Brain microvascular endothelial cell (primary cell): ENCODE measurements around the gene FMO4.
A peak's percentile ranks its signal among the peaks of the same experiment; 100 is the strongest.
"Not testable (repeated sequence)": the region's sequence is repeated elsewhere in the genome, so short reads cannot be mapped to it uniquely, and the experiment has no call there.

ENCODE experiments used
- DNase-seq: peaks from one replicate; pipeline ENCODE4 v3.0.0-alpha.2; 2020
- H3K27ac ChIP-seq: fragments of 250-450 bp; sonication (Bioruptor Pico); 2 replicates; pipeline ENCODE4 v1.5.1; 2020; ENCODE audit warnings: mild to moderate bottlenecking, moderate library complexity
- H3K27me3 ChIP-seq: fragments of 250-450 bp; sonication (Bioruptor Pico); replicated peaks from 2 replicates; pipeline ENCODE4 v1.5.1; 2020; ENCODE audit warnings: mild to moderate bottlenecking
- H3K36me3 ChIP-seq: fragments of 250-450 bp; sonication (Bioruptor Pico); replicated peaks from 2 replicates; pipeline ENCODE4 v1.5.1; 2020; ENCODE audit warnings: mild to moderate bottlenecking
- H3K4me3 ChIP-seq: 2 replicates; pipeline ENCODE4 v1.5.1; 2011; ENCODE audit warnings: low read depth, mild to moderate bottlenecking, control low read depth, low read length, moderate library complexity
- CTCF ChIP-seq: IDR thresholded peaks from 2 replicates; pipeline ENCODE4 v1.5.1; 2011; ENCODE audit warnings: low read depth, mild to moderate bottlenecking, moderate library complexity, low read length, control low read depth, inconsistent platforms; ENCODE audit errors: missing control alignments
- in situ Hi-C: cut with HindIII; loops from 2 replicates; pipeline ENCODE4 v1.10.0; 2017; ENCODE audit warnings: low sequenced_read_pairs, low pct_ligation_motif_present

The FMO4 gene

GRCh38 chr1:171384496-171384895, 70.5 kb downstream of the FMO4 start:
- no peak for DNase-seq
- no peak for TF ChIP-seq CTCF
- no peak overlapping the region for H3K4me3 ChIP-seq
- H3K36me3 ChIP-seq, result no peaks in the 10 kb centered on the region
- no peaks in the 10 kb centered on the region for H3K27me3 ChIP-seq
- no peak overlapping the region for H3K27ac ChIP-seq
- in situ Hi-C loops, result no loop called here

- DNase-seq, result peak; percentile 27
- H3K27me3 ChIP-seq, result no peaks in the 10 kb centered on the region
- no peak for TF ChIP-seq CTCF
- in situ Hi-C loops, result no loop called here
- no peak overlapping the region for H3K27ac ChIP-seq
- no peaks in the 10 kb centered on the region for H3K36me3 ChIP-seq
- no peak overlapping the region for H3K4me3 ChIP-seq
Measured at GRCh38 chr1:171389171-171389570, 75.2 kb downstream of the FMO4 start.

- in situ Hi-C loops, DNase-seq, H3K4me3 ChIP-seq, H3K36me3 ChIP-seq, H3K27ac ChIP-seq, H3K27me3 ChIP-seq: not testable (repeated sequence)
Measured at GRCh38 chr1:171390740-171391139, 76.8 kb downstream of the FMO4 start.
